Suppressor macrophage (primary cell): ENCODE results near the gene ZSCAN10.
A peak's percentile ranks its signal among the peaks of the same experiment; 100 is the strongest.

Experiments
- DNase-seq, 4 experiments: peaks; one replicate each; pipeline ENCODE4 v3.0.0-alpha.2; 2020 to 2022

Gene ZSCAN10

GRCh38 chr16:3045758-3046640 is 53.1 kb downstream of the ZSCAN10 start, which contains the start of gene MMP25:
MMP25 (plus strand) TSS chr16:3046561; CDS start chr16:3046918, 357 bp downstream.
- DNase-seq, result peak; percentile 59 to 88 (median 79)

GRCh38 chr16:3044708-3045107 is 54.4 kb downstream of the ZSCAN10 start:
- no peak for DNase-seq

GRCh38 chr16:3042376-3042775 is 56.7 kb downstream of the ZSCAN10 start:
- DNase-seq, result no peak

- no peak for DNase-seq
These were observed 60.2 kb downstream of the ZSCAN10 start for GRCh38 chr16:3038896-3039295.
